Measurements from ENCODE around the gene XPR1.

DNA sequence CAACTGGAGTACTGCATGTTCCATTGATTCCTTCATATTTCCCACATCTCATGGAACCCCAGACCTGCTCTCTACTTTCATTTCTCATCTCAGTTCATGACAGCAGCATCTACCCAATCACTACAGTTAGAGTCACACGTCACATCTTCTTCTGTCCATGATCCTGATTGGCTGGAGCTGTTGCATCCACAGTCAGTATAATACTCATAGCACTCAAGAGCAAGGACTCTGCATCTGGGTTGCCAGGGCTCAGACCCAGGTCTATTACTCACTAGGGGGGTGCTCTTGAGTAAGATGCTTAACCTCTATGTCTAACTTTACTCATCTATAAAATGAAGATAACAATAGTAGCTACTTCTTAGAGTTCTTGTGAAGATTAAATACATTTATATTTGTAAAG is 4.4 kb upstream of the XPR1 start:
- TF ChIP-seq, protein P1, sequence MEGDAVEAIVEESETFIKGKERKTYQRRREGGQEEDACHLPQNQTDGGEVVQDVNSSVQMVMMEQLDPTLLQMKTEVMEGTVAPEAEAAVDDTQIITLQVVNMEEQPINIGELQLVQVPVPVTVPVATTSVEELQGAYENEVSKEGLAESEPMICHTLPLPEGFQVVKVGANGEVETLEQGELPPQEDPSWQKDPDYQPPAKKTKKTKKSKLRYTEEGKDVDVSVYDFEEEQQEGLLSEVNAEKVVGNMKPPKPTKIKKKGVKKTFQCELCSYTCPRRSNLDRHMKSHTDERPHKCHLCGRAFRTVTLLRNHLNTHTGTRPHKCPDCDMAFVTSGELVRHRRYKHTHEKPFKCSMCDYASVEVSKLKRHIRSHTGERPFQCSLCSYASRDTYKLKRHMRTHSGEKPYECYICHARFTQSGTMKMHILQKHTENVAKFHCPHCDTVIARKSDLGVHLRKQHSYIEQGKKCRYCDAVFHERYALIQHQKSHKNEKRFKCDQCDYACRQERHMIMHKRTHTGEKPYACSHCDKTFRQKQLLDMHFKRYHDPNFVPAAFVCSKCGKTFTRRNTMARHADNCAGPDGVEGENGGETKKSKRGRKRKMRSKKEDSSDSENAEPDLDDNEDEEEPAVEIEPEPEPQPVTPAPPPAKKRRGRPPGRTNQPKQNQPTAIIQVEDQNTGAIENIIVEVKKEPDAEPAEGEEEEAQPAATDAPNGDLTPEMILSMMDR (IDR thresholded peaks at IDR 0.05): no peak
- no peak for TF ChIP-seq EP300 (IDR thresholded peaks at IDR 0.05)
- no peak for TF ChIP-seq POLR2A (IDR thresholded peaks at IDR 0.05)
